ENCODE data around the gene BIRC7. TPM values are rescaled to one million over a fixed set of nuclear protein-coding genes. Genes with fewer than 3 reads are reported as not detected.
A peak's percentile ranks its signal among the peaks of the same experiment; 100 is the strongest.

The BIRC7 gene
- total RNA-seq, 1 experiment from 2014 or later: not detected

- ChIA-PET POLR2A (interaction anchor here (0.6 kb wide), 2 partner anchors 19 to 727 kb away, joined by 3 read pairs; partner anchors contain the start of gene ARFGAP1), CTCF (interaction anchor here (0.7 to 7.1 kb wide), 4 partner anchors 13 to 1683 kb away, joined by 3 to 45 read pairs (median 4); partner anchors contain the start of gene COL20A1)
- peaks cover 39% of the 10 kb centered on the region for H3K27me3 Mint-ChIP-seq (ENCODE audit: insufficient read depth, unreplicated experiment)
- peaks cover 7% of the 10 kb centered on the region for H3K9me3 Mint-ChIP-seq (ENCODE audit: unreplicated experiment)
- H3K36me3 Mint-ChIP-seq (ENCODE audit: insufficient read depth, unreplicated experiment): no peaks in the 10 kb centered on the region
- H3K4me3 Mint-ChIP-seq (ENCODE audit: unreplicated experiment): no peak overlapping the region
- TF ChIP-seq CTCF (IDR thresholded peaks at IDR 0.05; ENCODE audit: unreplicated experiment): no peak
- intact Hi-C loops (cut with micrococcal nuclease): no loop called here
- no TSS peak for BruUV-seq (replicated peaks)
- H3K4me1 Mint-ChIP-seq (ENCODE audit: insufficient read depth, unreplicated experiment): peaks cover 27% of the 10 kb centered on the region
- DNase-seq (ENCODE audit: unreplicated experiment): no peak
- no peak overlapping the region for H3K27ac Mint-ChIP-seq (ENCODE audit: low read depth, unreplicated experiment)
Observed at GRCh38 chr20:63253438-63254231, 17.9 kb downstream of the BIRC7 start.

GRCh38 chr20:63254232-63254605 is 18.5 kb downstream of the BIRC7 start, which contains the start of gene NKAIN4:
Gene NKAIN4 (minus strand): TSS chr20:63254463. CDS start chr20:63254450, 13 bp downstream.
- no peak within 1 kb of the TSS for H3K4me3 Mint-ChIP-seq (ENCODE audit: unreplicated experiment)

DNA sequence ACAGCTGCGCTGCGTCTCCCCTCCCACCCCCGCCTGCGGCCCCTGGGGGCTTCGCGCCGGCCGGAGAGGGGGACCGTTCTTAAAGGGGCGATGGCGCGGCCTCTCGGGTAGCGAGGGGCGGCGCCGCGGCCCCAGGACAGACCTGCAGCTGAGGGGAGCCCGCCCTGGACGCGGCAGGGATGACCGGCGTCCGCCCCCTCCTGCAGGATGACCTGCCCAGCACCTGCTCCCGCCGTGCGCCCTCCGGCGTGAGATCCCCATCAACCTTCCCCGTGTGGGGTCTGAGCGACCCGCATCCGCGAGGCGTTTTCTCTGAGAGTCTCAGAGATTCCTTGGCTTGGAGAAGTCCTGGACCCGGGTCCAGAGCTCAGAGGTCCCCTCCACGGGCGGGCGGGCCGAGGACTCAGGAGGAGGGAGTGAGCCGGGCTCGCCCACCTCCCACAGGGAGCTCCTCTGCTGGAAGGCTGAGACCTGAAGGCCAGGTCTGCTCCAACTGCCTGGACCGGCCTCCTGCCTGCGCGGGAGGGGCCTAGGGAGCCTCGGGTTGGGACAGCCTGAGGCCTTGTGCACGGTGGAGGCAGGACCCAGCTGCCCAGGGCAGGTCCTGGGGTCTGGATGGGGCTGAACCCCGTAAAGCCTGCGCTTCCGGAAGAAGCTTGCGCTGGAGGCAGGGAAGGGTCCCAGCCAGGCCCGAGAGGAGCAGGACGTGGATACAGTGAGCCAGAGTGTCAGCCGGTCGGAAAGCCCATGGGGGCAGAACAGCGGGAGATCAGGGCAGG is 19.1 kb downstream of the BIRC7 start:
- Mint-ChIP-seq H3K9me3 (ENCODE audit: unreplicated experiment) (peaks cover 7% of the 10 kb centered on the region), H3K27me3 (ENCODE audit: insufficient read depth, unreplicated experiment) (peaks cover 41% of the 10 kb centered on the region), H3K36me3 (ENCODE audit: insufficient read depth, unreplicated experiment) (no peaks in the 10 kb centered on the region), H3K27ac (ENCODE audit: low read depth, unreplicated experiment) (peak overlapping the region; percentile 89), H3K4me1 (ENCODE audit: insufficient read depth, unreplicated experiment) (peaks cover 27% of the 10 kb centered on the region), H3K4me3 (ENCODE audit: unreplicated experiment) (no peak overlapping the region)
- no TSS peak for BruUV-seq (replicated peaks)
- ChIA-PET CTCF (interaction anchor here (0.5 to 7.1 kb wide), 3 partner anchors 16 to 31 kb away, joined by 3 to 45 read pairs (median 5); no protein-coding TSS in a partner anchor), POLR2A (interaction anchor here (0.5 to 2.3 kb wide), 8 partner anchors 16 to 171 kb away, joined by 3 to 20 read pairs (median 4); partner anchors contain the start of gene ARFGAP1)
- DNase-seq (ENCODE audit: unreplicated experiment): no peak
- intact Hi-C loops (cut with micrococcal nuclease): no loop called here
- TF ChIP-seq CTCF (IDR thresholded peaks at IDR 0.05; ENCODE audit: unreplicated experiment): no peak

More at GRCh38 chr20:63254232-63254605, 18.5 kb downstream of the BIRC7 start, which contains the start of gene NKAIN4:
- intact Hi-C loops (cut with micrococcal nuclease): no loop called here
- BruUV-seq (replicated peaks): no TSS peak
- H3K36me3 Mint-ChIP-seq (ENCODE audit: insufficient read depth, unreplicated experiment): no peaks in the 10 kb centered on the region
- TF ChIP-seq CTCF (IDR thresholded peaks at IDR 0.05; ENCODE audit: unreplicated experiment): no peak
- no peak for DNase-seq (ENCODE audit: unreplicated experiment)
- peak within 1 kb of the TSS; percentile 89 for H3K27ac Mint-ChIP-seq (ENCODE audit: low read depth, unreplicated experiment)
- H3K4me1 Mint-ChIP-seq (ENCODE audit: insufficient read depth, unreplicated experiment): peaks cover 27% of the 10 kb centered on the region
- CTCF ChIA-PET: interaction anchor here (7.1 kb wide), 1 partner anchor 30 kb away, joined by 45 read pairs; no protein-coding TSS in a partner anchor
- H3K27me3 Mint-ChIP-seq (ENCODE audit: insufficient read depth, unreplicated experiment): peaks cover 39% of the 10 kb centered on the region
- POLR2A ChIA-PET: interaction anchor here (0.6 kb wide), 2 partner anchors 25 to 726 kb away, joined by 3 read pairs; no protein-coding TSS in a partner anchor
- peaks cover 7% of the 10 kb centered on the region for H3K9me3 Mint-ChIP-seq (ENCODE audit: unreplicated experiment)
